Body of pancreas (tissue), 4 donors: ENCODE measurements around the gene THG1L.

ENCODE experiments used
- CTCF ChIP-seq, 7 experiments: fragments of 450-650 bp in 4 of 7; fragments of 200-600 bp in 3 of 7; sonication (generic) in 3 of 7; IDR thresholded peaks; one replicate each; pipeline ENCODE4 v1.5.1; 2016 to 2019; ENCODE audit warnings: antibody characterized with exemption in 7 of 7
- POLR2A ChIP-seq, 3 donors: fragments of 450-650 bp; IDR thresholded peaks; one replicate each; pipeline ENCODE4 v1.6.1; 2016; ENCODE audit warnings: antibody characterized with exemption in 3 of 3, mild to moderate bottlenecking in 2 of 3

- TF ChIP-seq POLR2A (IDR thresholded peaks at IDR 0.05) (no peak), CTCF (IDR thresholded peaks at IDR 0.05) (no peak)
These were observed 41.1 kb upstream of the THG1L start for GRCh38 chr5:157689942-157690689.
